GM19463 (cell line): ENCODE measurements around the gene TMEM18.
"Not testable (repeated sequence)": the region's sequence is repeated elsewhere in the genome, so short reads cannot be mapped to it uniquely, and the experiment has no call there.

ENCODE experiments used
- ATAC-seq: cut with Tn5 transposase; IDR thresholded peaks from one replicate; pipeline ENCODE4 v1.9.1; 2021; ENCODE audit warnings: mild to moderate bottlenecking, moderate library complexity; ENCODE audit not compliant: unreplicated experiment

The TMEM18 gene

GRCh38 chr2:694174-694573, 17.0 kb upstream of the TMEM18 start:
- ATAC-seq = no peak

- no peak for ATAC-seq
Observed at GRCh38 chr2:693606-694005, 16.4 kb upstream of the TMEM18 start.

GRCh38 chr2:692767-693166, 15.6 kb upstream of the TMEM18 start:
- no peak for ATAC-seq

GRCh38 chr2:691821-692761, 14.9 kb upstream of the TMEM18 start:
- no peak for ATAC-seq

GRCh38 chr2:690799-691198, 13.6 kb upstream of the TMEM18 start:
- ATAC-seq = no peak

GRCh38 chr2:689877-690510, 12.8 kb upstream of the TMEM18 start:
- no peak for ATAC-seq

- no peak for ATAC-seq
Observed at GRCh38 chr2:689237-689636, 12.0 kb upstream of the TMEM18 start.

GRCh38 chr2:688504-689076, 11.4 kb upstream of the TMEM18 start:
- no peak for ATAC-seq

- ATAC-seq = no peak
Observed at GRCh38 chr2:685421-685820, 8.2 kb upstream of the TMEM18 start.

- ATAC-seq = not testable (repeated sequence)
Observed at GRCh38 chr2:684913-685312, 7.7 kb upstream of the TMEM18 start.

GRCh38 chr2:682226-682625, 5.0 kb upstream of the TMEM18 start:
- ATAC-seq = no peak

- ATAC-seq = no peak
Observed at GRCh38 chr2:681312-681711, 4.1 kb upstream of the TMEM18 start.

- no peak for ATAC-seq
Observed at GRCh38 chr2:680496-680895, 3.3 kb upstream of the TMEM18 start.

- no peak for ATAC-seq
Observed at GRCh38 chr2:678964-679363, 1.8 kb upstream of the TMEM18 start.

- no peak for ATAC-seq
Observed at GRCh38 chr2:677959-678550, 849 bp upstream of the TMEM18 start.

GRCh38 chr2:676647-677055, 555 bp downstream of the TMEM18 start:
- ATAC-seq = peak; percentile 79

GRCh38 chr2:675982-676646, 1.1 kb downstream of the TMEM18 start:
- peak; percentile 28 for ATAC-seq

- ATAC-seq = no peak
Observed at GRCh38 chr2:675460-675859, 1.7 kb downstream of the TMEM18 start.

GRCh38 chr2:675051-675450, 2.2 kb downstream of the TMEM18 start:
- no peak for ATAC-seq

- ATAC-seq = no peak
Observed at GRCh38 chr2:674321-674985, 2.8 kb downstream of the TMEM18 start.
